GM10266 (cell line): ENCODE measurements around the gene SYTL2.
"Not testable (repeated sequence)": the region's sequence is repeated elsewhere in the genome, so short reads cannot be mapped to it uniquely, and the experiment has no call there.

Experiments
- DNase-seq: peaks from one replicate; pipeline ENCODE4 v3.0.0; 2012; ENCODE audit errors: extremely low spot score
- CTCF ChIP-seq: IDR thresholded peaks from 2 replicates; pipeline ENCODE4 v1.5.1; 2012; ENCODE audit warnings: mild to moderate bottlenecking, low read depth; ENCODE audit not compliant: control insufficient read depth, insufficient read depth; ENCODE audit errors: missing control alignments

SYTL2 gene

GRCh38 chr11:85810871-85811611 lies at the start of gene SYTL2:
SYTL2 (minus strand) TSS chr11:85811141; CDS start chr11:85757725, 53,416 bp downstream.
- peak; percentile 69 for DNase-seq
- no peak for TF ChIP-seq CTCF

- DNase-seq = not testable (repeated sequence)
Measured at GRCh38 chr11:85859541-85859940, 48.6 kb upstream of the SYTL2 start.

GRCh38 chr11:85857098-85857497 lies 46.2 kb upstream of the SYTL2 start:
- DNase-seq = no peak
- no peak for TF ChIP-seq CTCF

GRCh38 chr11:85855341-85855656 lies 44.4 kb upstream of the SYTL2 start, which contains the start of gene CCDC83:
CCDC83 (plus strand) TSS chr11:85855383; CDS start chr11:85865124, 9,741 bp downstream.
- no peak for DNase-seq
- no peak for TF ChIP-seq CTCF

- peak; percentile 93 for DNase-seq
- peak; percentile 87 for TF ChIP-seq CTCF
Measured at GRCh38 chr11:85854557-85855340, 43.8 kb upstream of the SYTL2 start.

- no peak for TF ChIP-seq CTCF
- DNase-seq = no peak
Measured at GRCh38 chr11:85854212-85854556, 43.2 kb upstream of the SYTL2 start.

- DNase-seq = not testable (repeated sequence)
Measured at GRCh38 chr11:85853541-85853940, 42.6 kb upstream of the SYTL2 start.

- not testable (repeated sequence) for DNase-seq
Measured at GRCh38 chr11:85852754-85853153, 41.8 kb upstream of the SYTL2 start.

GRCh38 chr11:85848556-85848955 lies 37.6 kb upstream of the SYTL2 start:
- TF ChIP-seq CTCF = no peak
- no peak for DNase-seq
